ENCODE results near the gene KCNIP1.

- no peak for TF ChIP-seq EZH2 (IDR thresholded peaks at IDR 0.05)
- TF ChIP-seq FOXP2 (optimal IDR thresholded peaks at IDR 0.05; ENCODE audit: control extremely low read depth, extremely low read length, insufficient read depth): no peak
- TF ChIP-seq POLR2AphosphoS5 (IDR thresholded peaks at IDR 0.05; ENCODE audit: borderline replicate concordance, low read depth, low read length): no peak
These were observed 217.2 kb downstream of the KCNIP1 start for GRCh38 chr5:170720984-170721383.
